K562 (cell line): ENCODE data around the gene PHKB.

ENCODE experiments used
- CBX2 ChIP-seq: fragments of 200-600 bp; sonication (generic); IDR thresholded peaks from one replicate; pipeline ENCODE4 v1.6.1; 2012; ENCODE audit warnings: mild to moderate bottlenecking, low read length, inconsistent platforms; ENCODE audit not compliant: insufficient read depth, poor library complexity, severe bottlenecking
- CEBPB ChIP-seq: fragments of 450-650 bp; IDR thresholded peaks from 2 replicates; pipeline ENCODE4 v1.6.1; 2016; ENCODE audit warnings: missing genetic modification characterization, missing compliant biosample characterization
- CREB5 ChIP-seq: fragments of 250-450 bp; sonication (Bioruptor Pico); IDR thresholded peaks from 2 replicates; pipeline ENCODE4 v1.5.0; 2020; ENCODE audit warnings: mild to moderate bottlenecking
- ELF1 ChIP-seq: fragments of 200-800 bp; sonication (Bioruptor generic); IDR thresholded peaks from 2 replicates; pipeline ENCODE4 v1.6.1; 2016; ENCODE audit warnings: missing genetic modification characterization, missing compliant biosample characterization
- EZH2 ChIP-seq: IDR thresholded peaks from 2 replicates; pipeline ENCODE4 v1.6.1; 2012; ENCODE audit warnings: low read depth, mild to moderate bottlenecking, inconsistent platforms, low read length, borderline replicate concordance
- FOXP1 ChIP-seq: sonication (generic); formaldehyde crosslinking; IDR thresholded peaks from 2 replicates; pipeline ENCODE4 v1.8.0; 2022; ENCODE audit warnings: mild to moderate bottlenecking, missing genetic modification reagents
- MEIS2 ChIP-seq: fragments of 450-650 bp; IDR thresholded peaks from 2 replicates; pipeline ENCODE4 v1.6.1; 2014; ENCODE audit warnings: mild to moderate bottlenecking; ENCODE audit not compliant: partially characterized antibody
- PHF21A ChIP-seq: fragments of 450-650 bp; IDR thresholded peaks from 2 replicates; pipeline ENCODE4 v1.6.1; 2017; ENCODE audit warnings: low read depth, borderline replicate concordance
- RCOR1 ChIP-seq, 2 experiments: IDR thresholded peaks; 2 replicates each; pipeline ENCODE4 v1.6.1; 2012; ENCODE audit warnings: low read depth in 2 of 2, low read length in 2 of 2, borderline replicate concordance in 1 of 2, improper control_type of control experiment in 1 of 2
- SMAD1 ChIP-seq: fragments of 150-350 bp; IDR thresholded peaks from 2 replicates; pipeline ENCODE4 v1.6.1; 2014; ENCODE audit warnings: low read length, low read depth; ENCODE audit not compliant: partially characterized antibody
- SNRNP70 ChIP-seq: fragments of 200-400 bp; formaldehyde crosslinking; optimal IDR thresholded peaks from 2 replicates; pipeline ENCODE3; 2017; ENCODE audit warnings: low read depth, low read length
- TCF3 ChIP-seq: sonication (generic); formaldehyde crosslinking; IDR thresholded peaks from 2 replicates; pipeline ENCODE4 v1.4.0; 2020; ENCODE audit warnings: mild to moderate bottlenecking, missing genetic modification reagents
- TF ChIP-seq, protein P1 (sequence below), 3 experiments: IDR thresholded peaks in 2 of 3; conservative IDR thresholded peaks in 1 of 3; 2 replicates each; pipeline ENCODE4 v1.5.1; 2011 to 2012; ENCODE audit warnings: low read length in 3 of 3, mild to moderate bottlenecking in 3 of 3, control low read depth in 2 of 3, improper control_type of control experiment in 1 of 3, inconsistent platforms in 1 of 3, low read depth in 1 of 3, mixed read lengths in 1 of 3, moderate library complexity in 1 of 3; ENCODE audit not compliant: insufficient read depth in 2 of 3
- TF ChIP-seq, protein P2 (sequence below), 2 experiments: fragments of 450-650 bp; formaldehyde crosslinking in 1 of 2; IDR thresholded peaks; 2 replicates each; pipeline versions ENCODE4 v1.4.0 to v1.6.1; 2014 to 2020; ENCODE audit warnings: mild to moderate bottlenecking in 2 of 2, borderline replicate concordance in 1 of 2, low read depth in 1 of 2

- TF ChIP-seq SNRNP70 (no peak), FOXP1 (no peak), EZH2 (no peak), PHF21A (no peak), MEIS2 (no peak), SMAD1 (no peak), ELF1 (tag) (no peak), CREB5 (CRISPR knock-in tag) (no peak), CBX2 (no peak), CEBPB (no peak), TCF3 (no peak), RCOR1 (IDR thresholded peaks at IDR 0.05; ENCODE audit: borderline replicate concordance in 1 of 2, low read depth in 2 of 2, low read length in 2 of 2) (no peak)
- TF ChIP-seq, protein P1, sequence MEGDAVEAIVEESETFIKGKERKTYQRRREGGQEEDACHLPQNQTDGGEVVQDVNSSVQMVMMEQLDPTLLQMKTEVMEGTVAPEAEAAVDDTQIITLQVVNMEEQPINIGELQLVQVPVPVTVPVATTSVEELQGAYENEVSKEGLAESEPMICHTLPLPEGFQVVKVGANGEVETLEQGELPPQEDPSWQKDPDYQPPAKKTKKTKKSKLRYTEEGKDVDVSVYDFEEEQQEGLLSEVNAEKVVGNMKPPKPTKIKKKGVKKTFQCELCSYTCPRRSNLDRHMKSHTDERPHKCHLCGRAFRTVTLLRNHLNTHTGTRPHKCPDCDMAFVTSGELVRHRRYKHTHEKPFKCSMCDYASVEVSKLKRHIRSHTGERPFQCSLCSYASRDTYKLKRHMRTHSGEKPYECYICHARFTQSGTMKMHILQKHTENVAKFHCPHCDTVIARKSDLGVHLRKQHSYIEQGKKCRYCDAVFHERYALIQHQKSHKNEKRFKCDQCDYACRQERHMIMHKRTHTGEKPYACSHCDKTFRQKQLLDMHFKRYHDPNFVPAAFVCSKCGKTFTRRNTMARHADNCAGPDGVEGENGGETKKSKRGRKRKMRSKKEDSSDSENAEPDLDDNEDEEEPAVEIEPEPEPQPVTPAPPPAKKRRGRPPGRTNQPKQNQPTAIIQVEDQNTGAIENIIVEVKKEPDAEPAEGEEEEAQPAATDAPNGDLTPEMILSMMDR (IDR thresholded peaks at IDR 0.05 in 2 of 3, conservative IDR thresholded peaks at IDR 0.05 in 1 of 3; ENCODE audit: insufficient read depth in 2 of 3, low read depth in 1 of 3, low read length in 3 of 3): no peak
- TF ChIP-seq, protein P2, sequence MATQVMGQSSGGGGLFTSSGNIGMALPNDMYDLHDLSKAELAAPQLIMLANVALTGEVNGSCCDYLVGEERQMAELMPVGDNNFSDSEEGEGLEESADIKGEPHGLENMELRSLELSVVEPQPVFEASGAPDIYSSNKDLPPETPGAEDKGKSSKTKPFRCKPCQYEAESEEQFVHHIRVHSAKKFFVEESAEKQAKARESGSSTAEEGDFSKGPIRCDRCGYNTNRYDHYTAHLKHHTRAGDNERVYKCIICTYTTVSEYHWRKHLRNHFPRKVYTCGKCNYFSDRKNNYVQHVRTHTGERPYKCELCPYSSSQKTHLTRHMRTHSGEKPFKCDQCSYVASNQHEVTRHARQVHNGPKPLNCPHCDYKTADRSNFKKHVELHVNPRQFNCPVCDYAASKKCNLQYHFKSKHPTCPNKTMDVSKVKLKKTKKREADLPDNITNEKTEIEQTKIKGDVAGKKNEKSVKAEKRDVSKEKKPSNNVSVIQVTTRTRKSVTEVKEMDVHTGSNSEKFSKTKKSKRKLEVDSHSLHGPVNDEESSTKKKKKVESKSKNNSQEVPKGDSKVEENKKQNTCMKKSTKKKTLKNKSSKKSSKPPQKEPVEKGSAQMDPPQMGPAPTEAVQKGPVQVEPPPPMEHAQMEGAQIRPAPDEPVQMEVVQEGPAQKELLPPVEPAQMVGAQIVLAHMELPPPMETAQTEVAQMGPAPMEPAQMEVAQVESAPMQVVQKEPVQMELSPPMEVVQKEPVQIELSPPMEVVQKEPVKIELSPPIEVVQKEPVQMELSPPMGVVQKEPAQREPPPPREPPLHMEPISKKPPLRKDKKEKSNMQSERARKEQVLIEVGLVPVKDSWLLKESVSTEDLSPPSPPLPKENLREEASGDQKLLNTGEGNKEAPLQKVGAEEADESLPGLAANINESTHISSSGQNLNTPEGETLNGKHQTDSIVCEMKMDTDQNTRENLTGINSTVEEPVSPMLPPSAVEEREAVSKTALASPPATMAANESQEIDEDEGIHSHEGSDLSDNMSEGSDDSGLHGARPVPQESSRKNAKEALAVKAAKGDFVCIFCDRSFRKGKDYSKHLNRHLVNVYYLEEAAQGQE (IDR thresholded peaks at IDR 0.05; ENCODE audit: borderline replicate concordance): no peak
- TF ChIP-seq, protein P2 (CRISPR knock-in tag; IDR thresholded peaks at IDR 0.05; ENCODE audit: low read depth): no peak
Measured at GRCh38 chr16:47584464-47585225, 123.5 kb downstream of the PHKB start.
